Kasumi-1 (cell line): Measurements from ENCODE around the gene ALG1L2.
"Not testable (repeated sequence)": the region's sequence is repeated elsewhere in the genome, so short reads cannot be mapped to it uniquely, and the experiment has no call there.

ENCODE experiments used
- DNase-seq, 2 experiments: peaks; one replicate each; lab custom pipeline; 2025; lab: John Stamatoyannopoulos, UW

Gene ALG1L2

DNA sequence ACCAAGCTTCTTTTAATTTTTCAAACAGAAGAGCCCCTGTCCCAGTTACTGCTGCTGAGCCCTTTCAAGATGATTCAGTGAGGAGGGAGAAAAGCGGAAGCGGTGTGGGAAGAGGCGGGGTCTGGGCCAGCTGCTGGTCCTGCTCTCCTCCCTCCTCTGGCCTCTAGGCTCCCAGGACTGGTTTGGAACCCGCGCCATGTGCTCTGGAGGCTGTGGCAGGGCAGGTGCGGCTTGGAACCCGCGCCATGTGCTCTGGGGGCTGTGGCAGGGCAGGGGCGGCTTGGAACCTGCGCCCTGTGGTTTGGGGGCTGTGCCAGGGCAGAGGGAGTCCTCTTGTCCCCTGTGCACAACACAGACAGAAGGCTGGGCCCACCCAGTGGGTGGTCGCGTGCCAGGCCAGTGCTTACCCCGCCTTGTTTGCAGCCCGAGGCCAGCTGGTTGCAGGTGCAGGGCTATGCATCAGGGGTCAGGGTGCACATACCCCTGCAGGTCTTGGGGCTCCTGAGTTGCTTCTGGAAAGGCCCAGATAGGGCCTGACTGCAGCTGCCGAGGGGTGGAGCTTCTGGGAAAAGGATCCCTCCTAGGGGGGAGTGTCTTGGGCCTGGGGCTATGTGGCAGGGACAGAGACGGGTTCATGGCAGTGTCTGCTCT lies 12.2 kb downstream of the ALG1L2 start:
- DNase-seq = peak; percentile 79 to 87

DNA sequence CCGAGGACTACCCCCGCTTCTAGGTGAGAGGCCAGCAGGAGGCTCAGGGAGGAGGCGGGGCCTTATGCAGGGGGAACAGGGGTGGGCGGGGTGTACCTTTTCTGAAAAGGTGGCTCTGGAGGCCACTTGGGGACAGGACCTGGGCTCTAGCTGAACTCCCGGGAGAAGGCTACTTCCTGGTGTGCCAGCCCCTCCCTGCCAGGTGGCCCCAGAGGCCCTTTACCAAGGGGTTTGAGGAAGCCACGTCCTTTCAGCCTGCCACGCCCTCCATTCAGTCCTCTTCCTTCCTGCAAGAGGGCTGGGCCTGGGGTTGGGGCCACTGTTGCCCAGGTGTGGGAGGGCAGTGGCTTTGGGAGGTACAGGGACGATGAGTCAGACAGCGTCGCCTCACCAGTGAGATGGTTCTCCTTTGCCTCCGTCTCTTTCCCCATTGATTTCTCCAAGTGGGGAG lies 12.9 kb downstream of the ALG1L2 start:
- DNase-seq = peak; percentile 20 to 40

DNA sequence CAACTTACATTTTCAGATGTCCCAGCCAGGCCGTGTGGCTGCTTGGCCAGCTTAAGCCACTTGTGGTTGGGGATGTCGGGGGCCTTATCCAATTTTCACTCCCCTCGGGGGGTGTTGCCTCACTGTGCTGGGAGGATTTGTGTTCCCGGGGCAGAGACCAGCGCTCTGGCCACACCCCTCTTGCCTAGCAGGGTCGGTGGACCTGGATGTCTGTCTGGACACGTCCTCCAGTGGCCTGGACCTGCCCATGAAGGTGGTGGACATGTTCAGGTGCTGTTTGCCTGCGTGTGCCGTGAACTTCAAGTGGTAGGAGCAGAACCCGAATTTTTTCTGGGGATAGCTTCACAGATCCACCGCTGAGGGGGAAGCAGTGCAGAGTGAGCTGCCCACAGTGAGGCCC lies 14.2 kb downstream of the ALG1L2 start:
- not testable (repeated sequence) for DNase-seq

DNA sequence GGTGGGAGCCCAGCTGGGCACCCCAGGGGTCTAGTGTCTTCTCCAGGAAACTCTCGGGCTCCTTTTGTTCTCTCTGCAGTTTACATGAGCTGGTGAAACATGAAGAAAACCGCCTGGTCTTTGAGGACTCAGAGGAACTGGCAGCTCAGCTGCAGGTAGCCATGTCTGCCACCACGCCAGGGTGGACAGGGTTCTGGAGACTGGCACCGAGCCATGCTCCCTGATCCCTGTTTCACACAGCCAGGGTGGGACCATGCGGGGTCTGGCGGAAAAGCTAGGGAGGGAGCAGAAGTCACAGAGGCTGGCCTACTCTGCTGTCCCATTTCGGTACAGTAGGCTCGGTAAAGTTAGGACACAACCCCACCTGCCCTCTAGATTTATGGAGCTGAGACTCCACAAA lies 15.5 kb downstream of the ALG1L2 start:
- DNase-seq = not testable (repeated sequence)

DNA sequence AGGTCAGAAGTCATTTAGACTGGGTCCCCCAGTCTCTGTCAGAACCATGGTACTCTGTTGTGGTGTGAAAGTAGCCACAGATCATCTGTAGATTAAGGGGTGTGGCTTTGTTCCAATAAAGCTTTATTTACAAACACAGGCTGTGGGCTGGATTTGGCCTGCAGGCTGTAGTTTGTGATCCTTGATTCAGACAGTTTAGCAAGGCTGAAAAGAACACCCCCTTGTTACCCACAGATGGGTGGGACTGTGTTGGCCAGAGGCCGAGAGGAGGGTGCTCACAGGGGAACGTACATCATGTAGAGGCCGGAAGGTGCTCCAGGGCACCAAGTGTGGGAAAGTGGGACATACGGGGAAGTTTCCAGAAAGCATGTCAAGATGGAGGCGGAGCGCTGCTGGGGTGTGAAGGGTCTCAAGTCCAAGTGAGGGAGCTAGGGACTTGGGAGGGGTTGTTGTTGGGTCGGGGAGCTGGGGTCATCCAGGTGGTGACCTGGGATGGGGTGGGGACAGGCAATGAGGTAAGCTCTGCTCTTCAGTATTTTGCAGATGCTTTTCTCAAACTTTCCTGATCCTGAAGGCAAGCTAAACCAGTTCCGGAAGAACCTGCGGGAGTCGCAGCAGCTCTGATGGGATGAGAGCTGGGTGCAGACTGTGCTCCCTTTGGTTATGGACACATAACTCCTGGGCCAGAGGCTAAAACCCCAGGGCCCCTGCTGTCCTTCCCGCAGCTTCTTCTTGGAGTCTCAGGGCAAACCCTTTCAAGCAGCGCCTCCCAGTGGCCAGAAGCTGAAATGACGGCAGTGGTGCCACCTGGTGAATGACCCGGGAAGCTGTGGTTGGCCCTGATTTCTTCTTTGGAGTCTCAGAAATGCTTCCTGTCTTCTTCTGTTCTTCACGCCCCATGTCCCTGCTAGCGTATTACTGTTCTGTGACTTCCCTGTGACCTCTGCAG lies 16.3 kb downstream of the ALG1L2 start:
- DNase-seq = not testable (repeated sequence)

DNA sequence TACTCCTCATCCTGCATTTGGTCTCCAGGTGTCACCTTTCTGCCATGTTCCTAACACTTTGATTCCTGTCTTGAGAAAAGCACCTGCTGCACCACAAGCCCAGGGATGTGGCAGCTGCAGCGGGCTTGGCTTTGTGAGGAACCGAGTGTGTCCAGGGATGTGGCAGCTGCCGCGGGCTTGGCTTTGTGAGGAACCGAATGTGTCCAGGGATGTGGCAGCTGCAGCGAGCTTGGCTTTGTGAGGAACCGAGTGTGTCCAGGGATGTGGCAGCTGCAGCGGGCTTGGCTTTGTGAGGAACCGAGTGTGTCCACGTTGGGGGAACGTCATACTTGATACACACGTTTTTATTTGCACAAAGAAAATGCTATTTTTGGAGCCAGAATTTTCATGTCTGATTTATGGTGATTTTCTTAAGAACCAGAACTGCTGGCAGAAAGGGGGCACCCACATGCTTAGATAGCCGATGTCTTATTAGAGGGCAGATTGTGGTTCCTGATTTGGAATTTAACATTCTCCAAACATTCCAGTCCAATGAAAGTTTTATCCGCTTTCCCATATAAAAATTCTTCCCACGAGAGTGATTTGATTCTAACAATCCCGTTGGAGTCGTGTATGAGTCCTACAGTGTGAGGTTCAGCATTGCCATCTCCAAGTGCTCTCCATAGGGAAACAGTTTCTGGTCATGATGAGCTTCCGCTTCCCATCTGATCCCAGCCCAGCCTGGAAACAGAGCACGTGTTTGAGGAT lies 17.2 kb downstream of the ALG1L2 start:
- not testable (repeated sequence) for DNase-seq

GRCh38 chr3:130102545-130102944 lies 20.9 kb downstream of the ALG1L2 start:
- DNase-seq = not testable (repeated sequence)

- not testable (repeated sequence) for DNase-seq
Measured at GRCh38 chr3:130104191-130104590, 22.6 kb downstream of the ALG1L2 start.

- DNase-seq = not testable (repeated sequence)
Measured at GRCh38 chr3:130107333-130107995, 25.8 kb downstream of the ALG1L2 start.

- not testable (repeated sequence) for DNase-seq
Measured at GRCh38 chr3:130108836-130109585, 27.4 kb downstream of the ALG1L2 start.

DNA sequence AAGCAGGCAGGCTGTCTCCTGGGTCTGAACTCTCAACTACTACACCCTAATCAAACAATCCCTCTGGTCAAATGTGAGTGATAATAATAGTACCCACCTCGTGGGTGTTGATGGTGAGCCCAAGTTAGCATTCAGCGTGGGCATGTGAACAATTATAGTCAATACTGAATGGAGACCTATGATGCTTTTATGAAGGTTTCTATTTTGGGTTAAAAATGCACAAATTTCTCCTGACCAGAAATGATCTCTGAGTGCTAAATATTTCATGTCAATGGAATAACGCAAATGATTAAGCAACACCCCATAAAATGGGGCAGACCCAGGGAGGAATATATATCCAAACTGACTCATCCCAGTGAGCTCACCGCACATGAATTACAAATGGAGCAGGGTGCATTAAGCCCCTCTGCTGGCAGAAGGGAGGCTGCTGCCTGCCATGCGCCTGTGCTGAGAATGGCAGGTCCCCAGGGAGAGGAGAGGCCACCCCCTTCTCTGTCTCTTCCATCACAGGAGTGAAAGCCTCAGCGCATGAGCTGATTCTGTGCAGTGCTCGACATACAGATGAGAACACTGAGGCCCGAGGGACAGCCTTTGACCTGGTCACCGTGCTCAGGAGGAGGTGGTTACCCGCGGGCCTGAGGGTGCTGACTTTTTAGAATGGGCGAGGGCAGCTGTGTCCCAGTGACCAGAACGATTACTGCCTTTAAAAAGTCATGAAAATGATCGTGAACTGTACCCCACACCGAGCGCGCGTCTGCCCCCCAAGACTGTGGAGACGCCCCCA lies 28.9 kb downstream of the ALG1L2 start:
- DNase-seq = peak in 1 of 2 experiments; percentile 10

DNA sequence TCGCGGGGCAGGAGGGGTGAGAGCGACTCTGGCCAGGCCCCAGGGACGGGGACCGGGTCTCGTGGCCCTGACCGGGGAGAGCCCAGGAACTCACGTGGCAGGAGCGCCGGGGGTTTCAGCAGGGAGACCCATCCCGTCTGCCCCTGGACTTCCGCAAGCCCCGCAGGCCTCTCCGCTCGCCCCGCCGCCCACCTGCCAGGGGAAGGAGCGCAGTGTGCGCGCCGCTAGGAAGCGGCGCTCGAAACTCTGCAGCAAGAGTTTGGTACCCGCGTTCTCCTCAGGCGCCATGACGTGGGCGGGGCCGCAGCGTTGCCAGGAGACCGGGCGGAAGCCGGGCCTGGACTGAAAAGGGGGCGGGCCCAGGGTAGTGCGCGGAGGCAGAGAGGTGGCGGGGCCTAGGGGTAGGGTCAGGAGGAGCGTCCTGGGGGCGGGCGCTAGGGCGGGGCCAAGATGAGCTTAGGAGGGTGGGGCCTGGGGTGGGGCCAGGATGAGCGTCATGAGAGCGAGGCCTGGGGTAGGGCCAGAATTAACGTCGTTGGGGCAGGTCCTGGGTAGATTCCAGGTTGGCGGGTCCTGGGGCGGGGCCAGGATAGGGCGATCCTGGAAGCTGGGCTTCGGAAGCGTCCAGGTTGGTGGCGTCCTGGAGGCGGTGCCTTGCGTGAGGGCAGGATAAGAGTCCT lies 29.7 kb downstream of the ALG1L2 start:
- peak; percentile 93 to 97 for DNase-seq

GRCh38 chr3:130111865-130112747 lies 30.5 kb downstream of the ALG1L2 start:
- DNase-seq = peak; percentile 78 to 85

- not testable (repeated sequence) for DNase-seq
Measured at GRCh38 chr3:130112748-130113073, 31.1 kb downstream of the ALG1L2 start.

DNA sequence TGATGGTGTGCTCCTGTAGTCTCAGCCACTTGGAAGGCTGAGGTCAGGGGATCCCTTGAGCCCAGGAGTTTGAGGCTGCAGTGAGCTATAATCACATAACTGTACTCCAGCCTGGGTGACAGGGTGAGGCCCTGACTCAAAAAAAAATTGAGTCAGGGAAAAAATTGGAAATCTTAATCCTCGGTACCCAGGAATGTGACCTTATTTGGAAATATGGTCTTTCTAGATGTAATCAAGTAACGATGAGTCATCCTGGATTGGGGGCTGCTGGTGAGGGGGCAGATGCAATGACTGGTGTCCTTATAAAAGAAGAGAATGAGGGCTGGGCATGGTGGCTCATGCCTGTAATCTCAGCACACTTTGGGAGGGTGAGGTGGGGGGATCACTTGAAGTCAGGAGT lies 33.8 kb downstream of the ALG1L2 start:
- not testable (repeated sequence) for DNase-seq

DNA sequence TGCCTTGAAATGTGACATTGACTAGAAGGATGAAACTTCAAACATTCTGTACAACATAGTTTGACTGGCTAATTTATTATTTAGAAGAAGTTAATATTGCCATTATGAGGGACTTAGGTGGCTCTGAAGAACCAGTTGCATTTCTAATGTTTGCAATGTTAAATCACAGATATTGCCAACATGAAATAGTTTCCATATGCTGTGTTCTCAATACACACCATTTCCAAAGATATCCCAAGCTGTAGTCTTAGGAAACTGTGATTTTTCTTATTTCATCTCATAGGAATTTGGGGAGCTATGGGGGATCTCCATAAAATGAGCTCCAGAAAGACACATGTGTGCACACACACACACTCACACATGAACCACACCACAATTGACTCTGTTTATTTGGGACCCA lies 36.3 kb downstream of the ALG1L2 start:
- no peak for DNase-seq

DNA sequence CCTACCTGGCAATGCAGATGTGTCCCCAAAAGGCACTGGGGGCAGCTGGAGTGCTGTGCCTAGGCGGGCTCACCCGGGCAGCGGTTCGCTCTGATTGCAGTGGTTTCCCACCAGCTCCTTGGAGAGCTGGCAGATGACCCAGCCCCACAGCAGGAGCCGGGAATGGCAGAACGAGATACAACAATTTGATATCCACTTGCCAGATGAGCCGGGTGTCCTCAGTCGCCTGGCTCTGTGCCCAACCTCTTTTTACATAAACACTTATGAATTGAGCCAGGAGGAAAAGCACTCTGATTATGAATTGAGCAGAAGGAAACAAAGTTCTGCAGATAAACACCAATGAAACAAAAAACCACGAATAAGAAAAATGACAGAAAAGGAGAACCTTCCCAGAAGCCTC lies 38.2 kb downstream of the ALG1L2 start:
- not testable (repeated sequence) for DNase-seq

GRCh38 chr3:130120291-130120690 lies 38.7 kb downstream of the ALG1L2 start:
- not testable (repeated sequence) for DNase-seq
